ENCODE data around the gene EPB41L1. TPM values are rescaled to one million over a fixed set of nuclear protein-coding genes. Genes with fewer than 3 reads are reported as not detected.

EPB41L1 gene
- total RNA-seq, 1 experiment from 2014 or later = 8.6 TPM

- ChIA-PET CTCF (no interaction called here), POLR2A (no interaction called here)
- H3K27me3 ChIP-seq (ENCODE audit: control insufficient read depth, insufficient read depth, low read length) = no peaks in the 10 kb centered on the region
- no peak overlapping the region for H3K27ac ChIP-seq (ENCODE audit: low read length)
- no peak for TF ChIP-seq TCF7L2 (IDR thresholded peaks at IDR 0.05; ENCODE audit: low read depth, low read length)
- TF ChIP-seq POLR2AphosphoS5 (IDR thresholded peaks at IDR 0.05; ENCODE audit: low read depth, low read length) = no peak
- TF ChIP-seq, protein P1, sequence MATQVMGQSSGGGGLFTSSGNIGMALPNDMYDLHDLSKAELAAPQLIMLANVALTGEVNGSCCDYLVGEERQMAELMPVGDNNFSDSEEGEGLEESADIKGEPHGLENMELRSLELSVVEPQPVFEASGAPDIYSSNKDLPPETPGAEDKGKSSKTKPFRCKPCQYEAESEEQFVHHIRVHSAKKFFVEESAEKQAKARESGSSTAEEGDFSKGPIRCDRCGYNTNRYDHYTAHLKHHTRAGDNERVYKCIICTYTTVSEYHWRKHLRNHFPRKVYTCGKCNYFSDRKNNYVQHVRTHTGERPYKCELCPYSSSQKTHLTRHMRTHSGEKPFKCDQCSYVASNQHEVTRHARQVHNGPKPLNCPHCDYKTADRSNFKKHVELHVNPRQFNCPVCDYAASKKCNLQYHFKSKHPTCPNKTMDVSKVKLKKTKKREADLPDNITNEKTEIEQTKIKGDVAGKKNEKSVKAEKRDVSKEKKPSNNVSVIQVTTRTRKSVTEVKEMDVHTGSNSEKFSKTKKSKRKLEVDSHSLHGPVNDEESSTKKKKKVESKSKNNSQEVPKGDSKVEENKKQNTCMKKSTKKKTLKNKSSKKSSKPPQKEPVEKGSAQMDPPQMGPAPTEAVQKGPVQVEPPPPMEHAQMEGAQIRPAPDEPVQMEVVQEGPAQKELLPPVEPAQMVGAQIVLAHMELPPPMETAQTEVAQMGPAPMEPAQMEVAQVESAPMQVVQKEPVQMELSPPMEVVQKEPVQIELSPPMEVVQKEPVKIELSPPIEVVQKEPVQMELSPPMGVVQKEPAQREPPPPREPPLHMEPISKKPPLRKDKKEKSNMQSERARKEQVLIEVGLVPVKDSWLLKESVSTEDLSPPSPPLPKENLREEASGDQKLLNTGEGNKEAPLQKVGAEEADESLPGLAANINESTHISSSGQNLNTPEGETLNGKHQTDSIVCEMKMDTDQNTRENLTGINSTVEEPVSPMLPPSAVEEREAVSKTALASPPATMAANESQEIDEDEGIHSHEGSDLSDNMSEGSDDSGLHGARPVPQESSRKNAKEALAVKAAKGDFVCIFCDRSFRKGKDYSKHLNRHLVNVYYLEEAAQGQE (IDR thresholded peaks at IDR 0.05; ENCODE audit: insufficient read depth in 1 of 2, low read depth in 2 of 2, low read length in 1 of 2) = no peak
- TF ChIP-seq, protein P2, sequence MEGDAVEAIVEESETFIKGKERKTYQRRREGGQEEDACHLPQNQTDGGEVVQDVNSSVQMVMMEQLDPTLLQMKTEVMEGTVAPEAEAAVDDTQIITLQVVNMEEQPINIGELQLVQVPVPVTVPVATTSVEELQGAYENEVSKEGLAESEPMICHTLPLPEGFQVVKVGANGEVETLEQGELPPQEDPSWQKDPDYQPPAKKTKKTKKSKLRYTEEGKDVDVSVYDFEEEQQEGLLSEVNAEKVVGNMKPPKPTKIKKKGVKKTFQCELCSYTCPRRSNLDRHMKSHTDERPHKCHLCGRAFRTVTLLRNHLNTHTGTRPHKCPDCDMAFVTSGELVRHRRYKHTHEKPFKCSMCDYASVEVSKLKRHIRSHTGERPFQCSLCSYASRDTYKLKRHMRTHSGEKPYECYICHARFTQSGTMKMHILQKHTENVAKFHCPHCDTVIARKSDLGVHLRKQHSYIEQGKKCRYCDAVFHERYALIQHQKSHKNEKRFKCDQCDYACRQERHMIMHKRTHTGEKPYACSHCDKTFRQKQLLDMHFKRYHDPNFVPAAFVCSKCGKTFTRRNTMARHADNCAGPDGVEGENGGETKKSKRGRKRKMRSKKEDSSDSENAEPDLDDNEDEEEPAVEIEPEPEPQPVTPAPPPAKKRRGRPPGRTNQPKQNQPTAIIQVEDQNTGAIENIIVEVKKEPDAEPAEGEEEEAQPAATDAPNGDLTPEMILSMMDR (IDR thresholded peaks at IDR 0.05) = no peak
- TF ChIP-seq SIN3A (IDR thresholded peaks at IDR 0.05; ENCODE audit: borderline replicate concordance, insufficient read depth, low read depth, low read length) = no peak
- H3K9me3 ChIP-seq (ENCODE audit: control insufficient read depth, insufficient read depth, low read depth, low read length) = no peaks in the 10 kb centered on the region
- no peak for ATAC-seq
- DNase-seq (ENCODE audit: low read depth, low spot score) = no peak
- H3K4me1 ChIP-seq (ENCODE audit: control insufficient read depth, insufficient read depth, low read length) = no peaks in the 10 kb centered on the region
- in situ Hi-C loops (cut with HindIII; ENCODE audit: low pct_unique_long_range_greater_than_20kb, low sequenced_read_pairs) (no loop called here), intact Hi-C loops (cut with micrococcal nuclease; ENCODE audit: unreplicated experiment) (no loop called here)
- H3K36me3 ChIP-seq (ENCODE audit: control insufficient read depth, insufficient read depth, low read length) = peaks cover 9% of the 10 kb centered on the region
- H3K4me3 ChIP-seq (ENCODE audit: low read depth in 2 of 2, low read length in 2 of 2) = no peak overlapping the region
- no TSS peak for BruUV-seq (replicated peaks)
Measured at GRCh38 chr20:36252511-36252910, 98.0 kb downstream of the EPB41L1 start.

DNA sequence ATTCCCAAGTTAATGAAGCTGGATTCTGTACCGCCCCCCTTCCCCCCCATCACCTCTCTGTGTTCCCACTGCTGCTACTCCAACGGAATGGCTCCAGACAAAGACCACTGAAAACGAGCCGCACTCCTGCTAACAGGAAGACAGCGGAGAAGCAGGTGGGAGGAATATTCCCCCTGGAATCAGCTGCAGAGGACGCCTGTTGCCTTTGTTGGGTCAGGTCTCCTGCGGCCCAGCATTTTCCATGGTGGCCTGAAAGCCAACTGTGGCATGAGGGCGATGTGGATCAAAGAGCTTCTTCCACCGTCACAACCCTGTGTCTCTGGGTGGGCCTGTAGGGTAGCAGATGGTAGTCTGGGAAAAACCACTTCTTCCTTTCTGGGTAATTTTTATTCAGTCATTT, 98.5 kb downstream of the EPB41L1 start:
- Histone ChIP-seq H3K4me1 (ENCODE audit: control insufficient read depth, insufficient read depth, low read length) (no peaks in the 10 kb centered on the region), H3K27ac (ENCODE audit: low read length) (no peak overlapping the region), H3K27me3 (ENCODE audit: control insufficient read depth, insufficient read depth, low read length) (no peaks in the 10 kb centered on the region), H3K4me3 (ENCODE audit: low read depth in 2 of 2, low read length in 2 of 2) (no peak overlapping the region), H3K36me3 (ENCODE audit: control insufficient read depth, insufficient read depth, low read length) (peaks cover 9% of the 10 kb centered on the region), H3K9me3 (ENCODE audit: control insufficient read depth, insufficient read depth, low read depth, low read length) (no peaks in the 10 kb centered on the region)
- no peak for TF ChIP-seq POLR2AphosphoS5 (IDR thresholded peaks at IDR 0.05; ENCODE audit: low read depth, low read length)
- TF ChIP-seq TCF7L2 (IDR thresholded peaks at IDR 0.05; ENCODE audit: low read depth, low read length) = no peak
- TF ChIP-seq, protein P2 (IDR thresholded peaks at IDR 0.05) = no peak
- no peak for TF ChIP-seq SIN3A (IDR thresholded peaks at IDR 0.05; ENCODE audit: borderline replicate concordance, insufficient read depth, low read depth, low read length)
- TF ChIP-seq, protein P1 (IDR thresholded peaks at IDR 0.05; ENCODE audit: insufficient read depth in 1 of 2, low read depth in 2 of 2, low read length in 1 of 2) = no peak
- intact Hi-C loops (cut with micrococcal nuclease; ENCODE audit: unreplicated experiment) = no loop called here
- BruUV-seq (replicated peaks) = no TSS peak
- ChIA-PET CTCF (no interaction called here), POLR2A (no interaction called here)
- in situ Hi-C loops (cut with HindIII; ENCODE audit: low pct_unique_long_range_greater_than_20kb, low sequenced_read_pairs) = no loop called here
- ATAC-seq (no peak), DNase-seq (ENCODE audit: low read depth, low spot score) (no peak)

All from Panc1 (cell line).